Globus pallidus (tissue), 1 donor: Measurements from ENCODE around the gene ZNF382.
"Not testable (repeated sequence)": the region's sequence is repeated elsewhere in the genome, so short reads cannot be mapped to it uniquely, and the experiment has no call there.

ENCODE experiments used
- DNase-seq: peaks from one replicate; pipeline ENCODE4 v3.0.0-alpha.2; 2015; ENCODE audit warnings: low spot score

Gene ZNF382

DNA sequence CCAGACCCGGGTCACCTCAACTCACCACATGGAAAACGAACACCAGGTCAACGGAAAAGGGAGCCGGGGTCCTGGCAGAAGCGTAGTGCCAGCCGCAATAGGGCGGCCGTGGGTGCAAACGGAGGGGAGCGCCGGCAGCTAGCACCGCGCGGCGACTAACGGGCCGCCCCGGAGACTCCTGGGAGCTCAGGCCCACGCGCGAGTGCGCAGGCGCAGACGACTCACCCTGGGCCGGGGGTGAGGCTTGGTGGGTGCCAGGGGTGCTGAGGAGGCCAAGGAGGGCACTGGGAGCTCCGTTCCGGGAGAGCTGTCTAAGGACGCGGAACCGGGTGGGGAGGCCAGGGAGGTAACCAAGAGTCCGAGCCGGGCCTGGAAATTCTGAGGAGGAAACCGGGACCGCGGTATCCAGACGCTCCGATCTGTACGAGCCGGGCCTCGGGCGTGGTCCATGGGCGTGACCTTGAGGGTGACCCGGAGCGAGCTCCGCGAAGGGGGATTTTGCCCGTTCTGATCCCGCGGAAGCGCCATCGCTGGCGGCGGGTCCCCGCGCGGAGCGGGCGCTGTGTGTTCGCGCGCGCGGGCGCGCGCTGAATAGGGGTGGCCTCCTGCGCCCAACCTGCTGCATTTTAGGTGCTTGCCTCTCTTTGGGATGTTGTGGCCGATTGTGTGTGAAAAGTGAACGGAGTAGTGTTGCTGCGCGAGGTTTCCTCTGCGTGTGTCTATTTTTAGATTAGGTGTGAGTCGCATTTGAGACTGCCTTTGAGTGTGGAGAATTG, at the start of gene ZNF382:
Gene ZNF382, plus strand, starts transcription at position 213 of the 776 bp plus-strand sequence. CDS start 4,602 bp downstream, outside the sequence.
- DNase-seq: peak; percentile 70

DNA sequence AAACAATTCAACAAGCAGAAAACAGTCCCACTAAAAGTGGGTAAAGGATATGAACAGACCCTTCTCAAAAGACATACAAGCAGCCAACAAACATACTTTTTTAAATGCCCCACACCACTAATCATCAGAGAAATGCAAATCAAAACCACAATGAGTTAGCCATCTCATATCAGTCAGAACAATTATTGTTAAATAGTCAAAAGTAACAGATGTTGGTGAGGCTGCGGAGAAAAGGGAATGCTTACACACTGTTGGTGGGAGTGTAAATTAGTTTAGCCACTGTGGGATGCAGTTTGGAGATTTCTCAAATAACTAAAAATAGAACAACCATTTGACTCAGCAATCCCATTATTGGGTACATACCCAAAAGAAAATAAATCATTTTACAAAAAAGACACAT, 40.7 kb upstream of the ZNF382 start:
- no peak for DNase-seq

DNA sequence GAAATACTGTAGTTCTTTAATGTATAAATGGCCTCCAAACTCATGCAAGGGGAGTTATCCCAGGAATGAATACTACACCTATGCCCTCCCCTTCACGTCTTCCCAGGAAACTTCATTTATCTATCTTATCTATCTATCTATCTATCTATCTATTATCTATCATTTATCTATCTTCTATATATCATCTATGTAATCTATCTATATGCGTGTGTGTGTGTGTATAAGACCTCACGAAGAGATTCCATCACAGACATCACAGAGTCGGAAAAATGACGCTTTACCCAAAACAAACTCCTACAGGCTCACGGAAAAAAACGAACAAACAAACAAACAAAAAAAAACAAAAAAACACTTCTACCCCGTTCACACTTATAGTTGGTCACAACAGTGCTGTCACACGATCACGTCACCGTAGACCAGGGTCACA, 32.5 kb upstream of the ZNF382 start:
- DNase-seq: no peak

DNA sequence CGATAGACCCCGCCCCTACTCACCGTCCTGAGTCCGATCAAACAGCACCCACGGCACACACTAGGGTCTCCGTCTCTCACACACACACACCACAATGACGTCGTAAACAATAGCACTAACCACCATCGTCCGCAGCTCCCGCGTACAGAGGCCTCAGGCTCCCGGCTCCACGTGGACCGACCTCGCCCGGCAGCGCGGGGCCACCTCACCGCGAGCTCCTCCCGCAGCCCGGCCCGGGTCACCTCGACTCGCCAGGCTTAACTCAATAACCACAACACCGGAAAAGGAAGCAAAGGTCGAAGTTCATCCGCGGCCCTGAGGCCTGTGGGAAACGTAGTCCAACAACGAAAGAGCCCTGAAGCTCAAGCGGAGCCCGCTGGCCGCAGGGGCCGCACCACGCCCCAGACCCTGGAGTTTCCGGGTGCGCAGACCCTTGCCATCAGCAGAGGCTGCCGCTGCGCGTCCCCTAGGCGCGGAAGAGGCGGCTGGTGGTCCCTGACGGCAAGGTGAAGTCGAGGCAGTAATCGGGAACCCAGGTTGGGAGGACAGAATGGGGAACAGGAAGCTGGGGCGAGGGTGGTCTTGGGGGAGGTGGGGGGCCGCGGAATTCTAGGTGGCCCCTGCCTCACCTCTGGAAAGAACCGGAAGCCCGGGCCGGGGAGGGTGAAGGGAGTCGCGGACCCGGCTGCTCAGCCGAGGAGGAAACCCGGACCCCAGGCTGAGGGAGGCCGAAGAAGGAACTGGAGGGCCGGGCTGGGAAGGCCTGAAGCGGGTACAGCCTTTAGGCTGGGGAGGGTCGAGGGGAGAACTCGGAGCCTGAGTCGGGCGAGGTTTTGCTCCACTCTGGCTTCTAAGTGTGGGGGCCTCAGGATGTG, 31.9 kb upstream of the ZNF382 start, which contains the start of gene ZNF529:
Gene ZNF529, minus strand, starts transcription at position 273 of the 875 bp plus-strand sequence. CDS start 946 bp downstream, outside the sequence.
- DNase-seq: peak; percentile 88

DNA sequence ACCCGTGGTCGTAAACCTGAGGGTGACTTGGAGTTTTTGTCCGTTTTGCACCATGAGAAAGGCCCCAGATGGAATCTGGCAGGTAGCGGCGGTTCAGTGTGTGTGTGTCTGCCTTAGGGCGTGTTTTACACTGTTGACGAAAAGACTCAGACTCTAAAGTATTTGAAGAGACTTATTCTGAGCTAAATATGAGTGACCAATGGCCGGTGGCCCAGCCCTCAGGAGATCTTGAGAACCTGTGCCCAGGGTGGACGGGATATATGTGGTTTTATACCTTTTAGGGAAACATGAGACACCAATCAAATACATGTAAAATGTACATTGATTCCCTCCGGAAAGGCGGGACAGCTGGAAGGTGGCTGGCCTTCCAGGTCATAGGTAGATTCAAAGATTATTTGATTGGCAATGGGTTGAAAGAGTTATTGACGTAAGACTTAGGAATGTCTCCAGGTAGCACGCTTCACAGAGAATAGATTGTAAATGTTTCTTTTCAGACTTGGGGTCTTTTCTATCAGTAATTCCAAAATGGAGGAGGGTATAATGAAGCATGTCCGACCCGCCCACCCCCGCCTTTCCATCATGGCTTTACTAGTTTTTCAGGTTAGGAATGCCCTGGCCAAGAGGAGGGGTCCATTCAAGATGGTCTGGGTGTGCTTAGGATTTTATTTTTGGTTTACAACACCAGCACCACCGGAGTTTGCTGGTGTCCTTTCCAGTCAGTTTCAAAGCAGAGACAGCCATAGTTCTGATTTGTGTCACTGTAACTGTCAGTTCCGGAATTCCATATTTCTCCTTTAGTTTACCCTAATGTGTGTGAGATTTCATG, 31.0 kb upstream of the ZNF382 start:
- DNase-seq: peak; percentile 1

DNA sequence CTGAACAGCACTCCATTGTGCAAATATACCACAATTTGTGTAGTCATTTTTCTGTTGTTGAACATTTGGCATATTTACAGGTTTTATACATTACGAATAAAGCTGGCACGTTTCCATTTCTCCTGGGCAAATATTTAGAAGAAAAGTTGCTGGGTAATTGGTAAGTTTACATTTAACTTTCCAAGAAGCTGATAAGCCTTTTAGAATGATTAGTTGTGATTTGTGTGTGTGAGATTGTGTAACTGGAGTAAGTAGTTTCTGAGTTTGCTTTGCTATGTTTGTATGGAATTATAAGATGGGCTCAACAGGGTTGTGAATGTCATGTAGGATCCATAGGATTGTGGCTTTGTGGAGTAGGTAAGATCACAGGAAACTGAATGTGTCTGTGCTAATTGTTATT, 30.4 kb upstream of the ZNF382 start:
- DNase-seq: no peak

GRCh38 chr19:36577271-36577996, 27.7 kb upstream of the ZNF382 start:
- no peak for DNase-seq

- no peak for DNase-seq
Measured at GRCh38 chr19:36579255-36579654, 25.9 kb upstream of the ZNF382 start.

DNA sequence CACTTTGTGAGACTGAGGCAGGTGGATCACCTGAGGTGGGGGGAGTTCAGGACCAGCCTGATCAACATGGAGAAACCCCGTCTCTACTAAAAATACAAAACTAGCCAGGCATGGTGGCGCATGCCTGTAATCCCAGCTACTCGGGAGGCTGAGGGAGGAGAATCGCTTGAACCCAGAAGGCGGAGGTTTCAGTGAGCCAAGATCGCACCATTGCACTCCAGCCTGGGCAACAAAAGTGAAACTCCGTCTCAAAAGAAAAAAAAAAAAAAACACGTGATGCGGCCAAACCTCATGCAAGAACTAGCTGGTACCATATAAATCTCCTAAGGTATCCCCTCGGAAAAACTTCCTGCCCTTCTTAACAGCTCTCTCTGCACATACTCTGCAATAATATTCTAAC, 2.4 kb upstream of the ZNF382 start:
- not testable (repeated sequence) for DNase-seq

GRCh38 chr19:36604656-36605100, 435 bp upstream of the ZNF382 start:
- DNase-seq: peak; percentile 76

DNA sequence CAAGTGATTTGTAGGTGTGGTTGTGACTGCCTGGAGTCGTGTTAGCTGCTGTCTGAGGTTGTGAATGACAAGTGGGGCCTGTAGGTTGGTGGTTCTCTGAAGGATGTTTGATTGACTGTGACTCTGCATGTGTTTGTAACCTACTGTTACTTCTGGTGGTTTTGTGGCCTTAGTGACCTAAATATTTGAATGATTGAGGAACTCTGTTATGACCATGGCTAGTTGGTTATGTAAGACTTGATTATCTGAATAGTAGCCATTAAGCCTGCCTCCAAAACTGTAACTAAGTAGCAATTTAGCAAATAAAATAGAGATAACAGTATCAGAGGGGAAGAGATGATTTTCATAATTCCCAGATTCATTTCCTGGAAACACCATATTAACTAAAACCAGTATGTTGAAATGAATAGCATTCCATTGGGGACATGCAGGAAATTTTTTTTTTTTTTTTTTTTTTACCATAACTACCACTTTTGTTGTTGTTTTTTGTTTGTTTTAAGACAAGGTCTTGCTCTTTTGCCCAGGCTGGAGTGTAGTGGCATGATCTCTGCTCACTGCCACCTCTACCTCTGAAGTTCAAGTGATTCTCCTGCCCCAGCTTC, 865 bp downstream of the ZNF382 start:
- DNase-seq: no peak

DNA sequence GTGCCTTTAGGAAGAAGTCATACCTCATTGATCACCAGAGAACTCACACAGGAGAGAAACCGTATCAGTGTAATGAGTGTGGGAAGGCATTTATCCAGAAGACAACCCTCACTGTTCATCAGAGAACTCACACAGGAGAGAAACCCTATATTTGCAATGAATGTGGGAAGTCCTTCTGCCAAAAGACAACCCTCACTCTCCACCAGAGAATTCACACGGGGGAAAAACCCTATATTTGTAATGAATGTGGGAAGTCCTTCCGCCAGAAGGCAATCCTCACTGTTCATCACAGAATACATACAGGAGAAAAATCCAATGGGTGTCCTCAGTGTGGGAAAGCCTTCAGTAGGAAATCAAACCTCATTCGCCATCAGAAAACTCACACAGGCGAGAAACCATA, 21.9 kb downstream of the ZNF382 start:
- no peak for DNase-seq

DNA sequence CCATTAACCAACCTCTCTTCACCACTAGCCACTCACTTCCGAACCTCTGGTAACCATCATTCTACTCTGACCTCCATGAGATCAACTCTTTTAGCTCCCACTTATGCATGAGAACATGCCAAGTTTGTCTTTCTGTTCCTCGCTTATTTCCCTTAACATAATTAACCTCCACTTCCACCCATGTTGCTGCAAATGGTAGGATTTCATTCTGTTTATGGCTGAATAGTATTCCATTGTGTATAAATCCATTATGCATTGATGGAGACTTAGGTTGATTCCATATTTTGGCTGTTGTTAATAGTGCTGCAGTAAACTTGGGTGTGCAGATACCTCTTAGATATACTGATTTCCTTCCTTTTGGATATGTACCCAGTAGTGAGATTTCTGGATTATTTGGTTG, 30.2 kb downstream of the ZNF382 start:
- no peak for DNase-seq

DNA sequence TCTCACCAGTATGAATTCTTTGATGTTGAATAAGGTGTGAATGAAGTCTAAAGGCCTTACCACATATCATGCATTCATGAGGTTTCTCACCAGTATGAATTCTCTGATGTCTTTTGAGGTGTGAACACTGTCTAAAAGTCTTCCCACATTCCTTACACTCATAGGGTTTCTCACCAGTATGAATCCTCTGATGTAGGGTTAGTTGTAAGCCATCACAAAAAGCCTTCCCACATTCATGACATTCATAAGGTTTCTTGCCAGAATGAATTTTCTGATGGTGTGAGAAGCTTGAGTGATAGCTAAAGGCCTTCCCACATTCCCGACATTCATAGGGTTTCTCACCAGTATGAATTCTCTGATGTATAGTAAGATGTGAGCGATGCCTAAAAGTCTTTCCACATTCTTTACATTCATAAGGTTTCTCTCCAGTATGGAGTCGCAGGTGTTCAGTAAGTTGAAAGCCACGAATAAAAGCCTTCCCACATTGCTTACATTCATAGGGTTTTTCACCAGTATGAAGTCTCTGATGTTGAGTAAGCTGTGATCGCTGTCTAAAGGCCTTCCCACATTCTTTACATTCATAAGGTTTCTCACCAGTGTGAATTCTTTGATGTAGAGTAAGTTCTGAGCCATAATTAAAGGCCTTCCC, 33.9 kb downstream of the ZNF382 start:
- no peak for DNase-seq

DNA sequence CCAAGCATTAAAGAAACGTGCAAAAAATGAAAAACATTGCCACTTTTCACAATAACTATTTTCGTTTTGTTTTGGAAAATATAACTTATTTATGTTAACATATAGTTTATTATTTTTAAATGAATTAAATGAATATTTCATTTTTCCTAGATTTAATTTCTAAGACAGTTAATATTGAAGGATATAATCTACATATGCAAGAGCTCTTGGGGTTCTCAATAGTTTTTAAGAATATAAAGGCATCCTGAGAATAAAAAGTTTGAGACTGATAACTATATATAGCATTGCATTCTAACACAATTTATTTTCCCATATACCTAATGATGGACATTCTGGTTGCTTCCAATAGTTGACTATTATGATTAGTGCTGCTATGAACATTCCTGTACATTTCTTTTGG, 41.6 kb downstream of the ZNF382 start:
- no peak for DNase-seq

DNA sequence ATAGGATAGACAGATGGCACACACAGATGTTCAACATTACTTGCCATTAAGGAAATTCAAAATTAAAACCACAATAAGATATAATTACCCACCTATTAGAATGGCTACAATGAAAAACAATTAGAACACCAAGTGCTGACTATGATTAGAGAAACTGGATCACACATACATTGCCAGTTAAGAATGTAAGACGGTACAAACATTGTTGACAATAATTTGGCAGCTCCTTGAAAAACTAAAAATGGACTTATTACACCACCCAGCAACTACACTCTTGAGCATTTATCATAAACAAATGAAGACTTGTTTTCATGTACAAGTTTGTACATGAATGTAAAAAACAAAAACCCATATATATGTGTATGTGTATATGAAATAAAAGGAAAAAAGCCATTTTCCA, 47.8 kb downstream of the ZNF382 start:
- DNase-seq: no peak

- DNase-seq: no peak
Measured at GRCh38 chr19:36665832-36666231, 60.7 kb downstream of the ZNF382 start.

DNA sequence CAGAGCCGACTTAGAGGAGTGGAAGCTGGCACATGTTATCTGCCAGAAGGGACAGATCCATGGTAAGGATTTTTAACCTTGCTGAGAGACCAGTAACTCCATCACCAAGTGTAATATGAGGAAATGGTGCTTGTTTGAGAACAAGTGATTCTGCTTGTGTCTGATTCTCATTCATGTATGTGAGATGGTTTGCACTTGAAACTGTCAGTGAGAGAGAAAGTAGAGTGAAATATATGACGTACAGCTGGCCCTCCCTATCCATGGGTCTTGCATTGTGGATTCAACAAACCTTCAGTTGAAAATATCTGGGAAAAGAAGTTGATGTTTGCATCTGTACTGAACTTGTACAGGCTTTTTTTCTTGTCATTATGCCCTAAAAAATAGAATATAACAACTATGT, 63.5 kb downstream of the ZNF382 start:
- no peak for DNase-seq

- DNase-seq: no peak
Measured at GRCh38 chr19:36672368-36672767, 67.3 kb downstream of the ZNF382 start.

GRCh38 chr19:36674201-36674600, 69.1 kb downstream of the ZNF382 start:
- no peak for DNase-seq
